Fibroblast of upper back skin (primary cell): ENCODE measurements around the gene MAST4.
A peak's percentile ranks its signal among the peaks of the same experiment; 100 is the strongest.

Experiments used
- DNase-seq: peaks from one replicate; pipeline ENCODE4 v3.0.0-alpha.2; 2013

The MAST4 gene

DNA sequence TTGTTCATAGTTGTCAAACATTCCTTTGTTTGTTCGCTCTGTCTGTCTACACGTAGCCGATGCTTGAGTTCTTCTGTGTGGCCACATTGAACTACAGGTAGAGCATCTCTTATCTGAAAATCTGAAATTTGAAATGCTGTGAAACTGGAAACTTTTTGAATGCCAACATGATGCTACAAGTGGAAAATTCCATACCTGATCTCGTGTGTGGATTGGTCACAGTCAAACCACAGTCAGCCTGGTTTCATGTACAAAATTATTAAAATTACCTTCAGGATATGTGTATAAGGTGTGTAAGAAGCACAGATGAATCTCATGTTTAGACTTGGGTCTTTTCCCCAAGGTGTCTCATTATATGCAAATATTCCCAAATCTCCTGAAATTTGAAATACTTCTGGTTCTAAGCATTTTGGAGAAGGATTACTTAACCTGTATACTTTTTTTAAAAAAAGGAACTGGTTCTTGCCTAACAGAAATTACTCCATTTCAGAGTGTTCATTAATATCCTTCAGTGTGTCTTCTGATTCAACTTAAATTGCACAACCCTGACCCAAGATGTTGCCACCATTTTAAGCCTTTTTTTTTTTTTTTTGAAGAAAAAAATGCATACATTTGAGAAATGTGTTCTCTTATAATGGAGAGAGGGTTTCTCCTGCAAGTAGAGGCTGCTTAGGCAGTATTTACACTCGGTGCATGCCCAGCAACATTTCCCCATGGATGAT, 254.3 kb downstream of the MAST4 start:
- DNase-seq = peak; percentile 61

DNA sequence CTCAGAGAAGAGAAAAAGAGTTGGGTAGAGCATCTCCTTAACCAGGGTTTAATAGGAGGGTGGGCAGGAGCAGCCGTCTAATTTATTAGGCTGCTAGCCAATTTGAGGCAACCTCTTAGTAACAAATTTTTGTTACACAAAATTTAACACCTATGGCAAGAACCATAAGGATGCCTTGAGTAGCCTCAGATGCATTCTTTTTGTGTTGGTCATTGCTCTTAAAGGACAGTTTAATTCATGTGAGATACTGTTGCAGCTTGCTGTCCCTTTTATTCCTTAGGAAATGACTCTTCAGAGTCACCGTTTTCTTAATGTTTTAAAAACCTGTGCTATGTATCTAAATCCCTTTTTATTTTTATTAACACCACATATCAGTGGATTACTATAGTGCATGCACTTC, 255.1 kb downstream of the MAST4 start:
- DNase-seq = peak; percentile 47

DNA sequence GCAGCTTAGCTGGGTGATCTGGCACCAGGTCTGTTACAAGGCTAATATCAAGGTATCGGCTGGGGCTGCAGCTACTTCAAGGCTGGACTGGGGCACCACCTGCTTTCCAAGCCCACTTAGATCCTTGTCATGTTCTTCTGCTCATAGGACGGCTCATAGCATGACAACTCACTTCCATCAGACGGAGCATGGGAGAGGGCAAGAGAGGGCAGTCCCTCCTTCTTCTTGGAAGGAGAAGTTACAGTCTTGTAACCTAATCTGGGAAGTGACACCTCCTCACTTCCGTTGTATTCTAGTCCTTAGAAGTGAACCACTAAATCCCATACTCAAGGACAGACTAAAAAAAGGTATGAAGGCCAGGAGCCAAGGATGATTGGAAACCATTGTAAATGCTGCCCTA, 258.2 kb downstream of the MAST4 start:
- DNase-seq = no peak

DNA sequence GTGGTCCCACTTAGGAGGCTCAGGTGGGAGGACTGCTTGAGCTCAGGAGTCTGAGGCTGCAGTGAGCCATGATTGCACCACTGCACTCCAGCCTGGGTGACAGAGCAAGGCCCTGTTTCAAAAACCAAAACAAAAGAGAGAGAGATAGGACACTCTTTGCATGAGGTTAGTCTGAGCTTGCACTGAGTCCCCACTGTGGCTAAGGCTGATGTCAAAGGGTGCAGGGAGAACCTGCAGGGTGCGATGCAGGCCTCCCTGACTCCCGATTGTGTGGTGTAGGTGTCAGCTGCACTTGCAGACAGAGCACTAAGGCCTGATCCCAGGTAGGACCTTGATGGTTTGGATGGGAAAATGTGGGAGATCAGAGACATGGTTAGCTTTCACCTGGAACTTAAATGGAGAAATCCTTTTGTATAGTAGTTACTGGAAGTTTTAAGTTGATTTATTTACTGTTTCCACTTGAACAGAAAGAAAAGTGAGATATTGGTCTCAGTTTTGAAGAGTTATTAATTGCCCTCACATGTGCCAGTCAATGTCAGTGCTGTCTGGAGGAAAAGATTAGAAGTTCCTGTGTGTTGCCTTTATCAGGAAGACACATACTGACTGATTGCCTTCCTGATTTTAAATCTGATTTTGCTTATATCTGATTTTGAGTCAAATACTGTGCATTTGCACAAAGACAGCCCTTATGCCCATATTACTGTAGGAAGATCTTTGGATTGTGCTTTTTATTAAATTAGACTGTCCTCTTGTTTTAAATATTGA, 260.0 kb downstream of the MAST4 start:
- no peak for DNase-seq

DNA sequence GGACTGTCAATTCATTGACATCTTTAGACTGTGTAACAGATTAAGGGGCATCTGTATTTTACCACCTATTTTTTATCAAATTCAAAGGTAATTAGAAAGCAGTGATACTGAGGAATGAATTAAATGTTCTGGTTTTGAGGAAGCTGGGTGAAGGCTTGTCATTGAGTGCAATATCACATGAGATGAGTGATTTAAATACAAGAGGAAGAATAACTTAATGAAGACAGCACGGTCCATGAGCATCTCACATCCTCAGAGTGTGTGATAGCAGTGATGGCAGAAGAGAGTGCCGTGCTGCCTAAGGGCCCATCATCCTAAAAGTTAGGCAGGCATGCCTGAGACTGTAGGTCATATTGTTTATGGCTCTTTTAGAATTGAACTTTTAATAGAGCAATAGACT, 263.3 kb downstream of the MAST4 start:
- DNase-seq = no peak

DNA sequence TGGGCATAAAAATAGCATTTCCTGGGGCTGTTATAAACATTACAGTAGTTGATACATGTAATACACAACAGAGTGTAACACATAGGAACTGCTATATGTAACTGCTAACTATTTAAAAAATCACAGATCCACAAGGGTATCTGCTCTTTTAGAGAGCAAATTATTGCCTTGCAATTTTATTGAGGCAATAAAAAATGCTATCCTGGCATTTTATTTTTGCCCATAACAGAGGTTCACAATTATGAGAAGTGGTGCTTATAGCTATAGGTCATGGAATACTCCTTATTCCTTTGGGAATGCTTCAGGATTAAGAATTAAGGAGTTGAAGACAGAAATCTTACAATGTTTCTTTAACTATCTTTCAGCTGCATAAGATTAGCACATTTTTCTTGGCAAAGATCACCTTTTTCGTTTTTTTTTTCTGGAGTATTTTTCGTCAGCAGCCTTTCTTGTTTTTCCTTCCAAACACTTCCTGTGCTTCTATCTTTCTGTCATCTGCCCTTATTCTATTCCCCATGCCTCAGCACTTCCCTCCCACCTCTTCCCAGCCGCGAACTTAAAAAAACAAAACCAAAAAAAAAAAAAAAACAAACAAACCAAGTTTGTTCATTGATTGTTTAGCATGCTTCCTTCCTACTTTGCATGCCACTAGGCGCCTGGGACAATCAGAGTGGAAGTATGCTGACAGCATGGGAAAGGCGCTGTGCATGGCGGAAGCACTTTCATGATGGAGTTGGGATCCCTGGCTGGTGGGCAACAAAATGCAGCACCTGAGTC, 264.2 kb downstream of the MAST4 start:
- peak; percentile 41 for DNase-seq

DNA sequence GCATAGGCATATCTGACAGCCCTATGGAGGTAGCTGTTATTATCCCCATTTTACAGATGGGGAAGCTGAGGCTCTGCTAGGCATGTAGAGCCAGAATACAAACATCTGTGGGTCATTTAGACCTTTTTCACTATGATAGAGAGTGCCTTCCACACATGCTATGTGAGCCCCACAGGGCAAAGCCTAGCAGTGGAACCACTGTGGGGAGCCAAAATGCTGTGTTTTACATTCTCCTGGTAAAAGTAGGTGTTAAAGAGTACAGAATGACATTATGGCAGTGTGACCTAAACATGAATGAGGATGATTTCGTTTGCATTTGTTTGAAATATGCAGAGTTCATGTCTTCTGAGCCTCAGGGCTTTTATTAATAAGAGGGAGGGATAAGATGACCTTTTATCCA, 265.2 kb downstream of the MAST4 start:
- DNase-seq = no peak

DNA sequence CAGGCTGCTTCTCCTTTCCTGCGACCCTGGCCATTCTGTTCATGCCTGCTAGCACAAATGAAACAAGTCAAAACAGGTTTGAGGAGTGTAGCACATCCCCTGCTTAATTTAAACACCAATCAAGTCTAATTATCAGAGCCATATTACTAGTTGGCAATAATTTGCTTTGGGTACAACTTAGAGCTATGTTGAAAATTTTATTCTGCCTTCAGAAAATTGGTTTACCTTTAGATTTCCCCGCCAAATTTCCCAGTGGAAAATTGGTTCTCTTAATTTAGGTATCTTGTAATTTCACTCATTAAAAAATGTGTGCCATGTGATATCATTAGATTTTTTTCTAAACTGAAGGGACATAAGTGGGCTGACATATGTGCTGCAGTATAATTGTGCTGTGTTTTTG, 265.8 kb downstream of the MAST4 start:
- no peak for DNase-seq

DNA sequence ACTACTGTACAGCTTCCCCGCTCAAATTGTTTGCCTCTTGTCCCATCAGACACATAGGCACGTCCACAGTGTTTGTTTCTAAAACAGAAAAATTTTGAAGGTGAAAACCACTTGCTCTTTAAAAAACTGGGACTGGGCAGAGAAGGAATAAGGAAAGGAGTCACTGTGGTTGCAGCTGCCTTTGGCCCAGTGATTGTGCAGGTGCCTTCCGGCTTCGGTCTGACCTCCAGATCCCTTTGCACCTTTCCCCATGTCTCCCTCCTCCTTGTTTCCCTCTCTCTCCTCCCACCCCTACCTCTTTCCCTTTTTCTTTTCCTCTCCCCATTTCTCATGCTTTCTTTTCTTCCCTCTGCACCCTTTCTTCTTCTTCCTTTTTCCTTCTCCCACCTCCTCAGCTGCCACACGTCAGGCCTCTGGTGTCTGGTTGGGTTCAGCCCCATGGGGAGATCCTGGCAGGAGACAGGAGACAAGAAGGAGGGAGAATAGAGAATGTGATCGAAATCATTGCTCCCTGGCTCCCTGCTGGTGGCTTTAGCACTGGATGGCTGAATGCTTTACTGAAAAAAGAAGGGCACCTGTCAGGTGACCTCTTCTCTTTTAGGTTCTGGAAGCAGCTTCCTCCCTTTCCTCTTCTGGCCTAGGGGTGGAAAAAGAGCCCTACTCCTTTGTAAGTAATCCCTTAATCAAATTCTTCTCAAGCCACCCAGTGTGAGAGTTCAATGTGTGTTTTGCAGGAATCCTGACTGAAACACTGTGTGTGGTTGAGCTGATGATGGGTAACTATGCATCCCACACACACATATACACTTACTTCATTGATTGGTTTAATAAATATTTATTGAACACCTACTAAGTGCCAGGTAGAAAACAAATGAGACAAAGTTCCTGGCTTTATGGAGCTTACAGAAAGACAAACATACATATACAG, 267.3 kb downstream of the MAST4 start:
- peak; percentile 51 for DNase-seq

DNA sequence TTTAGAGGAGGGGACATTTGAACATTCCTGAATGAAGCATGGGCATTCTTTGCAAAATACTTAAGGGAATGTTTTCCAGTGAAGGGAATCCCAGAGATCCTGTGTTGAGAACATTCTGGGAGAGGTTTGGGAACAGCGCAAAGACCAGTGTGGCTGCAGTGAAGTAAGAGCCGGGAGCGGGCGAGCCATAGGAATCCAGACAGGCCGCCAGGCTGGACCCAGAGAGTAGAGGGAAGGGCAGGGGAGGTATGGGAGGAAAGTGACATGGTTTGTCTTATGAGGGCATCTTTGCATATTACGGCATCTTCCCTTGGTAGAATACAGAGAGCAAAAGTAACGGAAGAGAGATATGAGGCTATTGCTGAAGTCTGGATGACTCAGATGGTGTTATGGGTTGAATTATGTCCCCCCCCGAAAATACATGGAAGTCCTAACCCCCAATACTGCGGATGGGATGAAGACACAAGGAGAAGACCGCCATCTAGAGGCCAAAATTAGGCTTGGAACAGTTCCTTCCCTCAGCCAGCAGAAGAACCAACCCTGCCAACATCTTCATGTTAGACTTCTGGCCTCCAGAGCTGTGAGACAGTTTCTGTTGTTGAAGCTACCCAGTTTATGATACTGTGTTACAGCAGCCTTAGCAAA, 268.2 kb downstream of the MAST4 start:
- DNase-seq = peak; percentile 82

DNA sequence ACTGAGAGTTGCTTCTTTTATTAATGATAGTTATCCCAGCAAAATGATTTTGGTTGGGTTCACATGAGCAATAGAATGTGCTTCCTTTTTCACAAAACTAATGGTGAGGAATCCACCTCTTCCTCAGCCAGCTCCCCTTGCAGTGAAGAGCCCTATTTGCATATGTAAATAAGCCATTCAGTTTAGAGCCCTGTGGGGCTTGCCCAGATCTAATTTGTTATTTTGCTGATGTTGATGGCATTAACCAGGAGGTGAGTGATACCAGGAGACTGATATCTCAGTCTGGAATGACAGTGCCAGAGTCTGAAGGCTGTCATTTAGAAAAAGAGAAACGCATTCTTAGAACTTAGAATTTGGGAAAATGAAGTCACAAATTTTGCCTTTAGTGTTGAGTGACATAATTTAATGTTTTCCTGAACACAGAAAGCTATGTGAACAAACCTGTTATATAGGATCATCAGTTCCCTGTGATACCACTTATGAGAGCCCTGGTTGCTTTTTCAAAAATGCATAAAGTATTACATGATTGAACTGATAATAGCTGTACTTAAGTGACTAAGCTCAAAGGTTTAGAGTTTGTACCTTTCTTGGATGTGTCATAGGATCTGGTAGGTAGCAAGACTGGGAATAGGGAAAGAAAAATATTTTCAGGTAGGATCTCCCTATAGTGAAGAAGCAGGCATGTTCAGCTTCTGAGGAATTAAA, 271.6 kb downstream of the MAST4 start:
- no peak for DNase-seq

DNA sequence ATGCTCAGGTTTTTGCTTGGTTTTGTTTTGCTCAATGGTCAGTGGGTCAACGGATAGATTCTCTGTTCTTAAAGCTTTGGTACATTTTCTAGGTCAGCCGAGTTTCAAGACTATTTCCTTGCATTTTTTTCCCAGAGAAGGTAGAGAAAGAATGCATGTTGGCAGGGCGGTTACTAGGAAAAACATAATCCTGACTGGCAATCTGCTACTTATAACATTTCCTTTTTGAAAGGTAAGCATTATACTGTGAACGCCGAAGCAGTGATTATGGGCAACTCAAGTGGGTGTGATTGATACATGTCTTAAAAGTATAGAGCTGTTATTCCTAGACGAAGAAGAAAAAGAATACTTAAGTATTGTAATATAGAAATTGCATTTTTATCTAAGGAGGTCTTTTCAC, 273.2 kb downstream of the MAST4 start:
- DNase-seq = no peak

DNA sequence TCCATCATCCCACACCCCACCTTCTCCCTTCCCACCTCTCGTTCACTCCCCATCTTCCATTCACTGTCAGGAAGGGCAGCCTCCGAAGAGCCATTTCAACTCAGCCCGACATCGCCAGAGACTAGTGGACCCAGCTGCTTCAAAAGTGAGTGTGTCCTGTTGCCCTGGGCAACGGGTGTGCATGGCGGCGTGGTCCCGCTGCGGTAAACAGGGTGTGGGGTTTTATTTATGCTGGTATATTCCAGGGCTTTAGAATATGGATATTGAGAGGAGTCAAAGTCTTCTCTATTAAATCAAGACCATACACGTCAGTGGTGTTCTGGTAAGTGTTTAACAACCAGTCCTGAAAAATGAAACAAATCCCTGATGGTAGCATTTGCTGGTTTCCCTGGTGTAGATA, 274.5 kb downstream of the MAST4 start:
- DNase-seq = no peak

DNA sequence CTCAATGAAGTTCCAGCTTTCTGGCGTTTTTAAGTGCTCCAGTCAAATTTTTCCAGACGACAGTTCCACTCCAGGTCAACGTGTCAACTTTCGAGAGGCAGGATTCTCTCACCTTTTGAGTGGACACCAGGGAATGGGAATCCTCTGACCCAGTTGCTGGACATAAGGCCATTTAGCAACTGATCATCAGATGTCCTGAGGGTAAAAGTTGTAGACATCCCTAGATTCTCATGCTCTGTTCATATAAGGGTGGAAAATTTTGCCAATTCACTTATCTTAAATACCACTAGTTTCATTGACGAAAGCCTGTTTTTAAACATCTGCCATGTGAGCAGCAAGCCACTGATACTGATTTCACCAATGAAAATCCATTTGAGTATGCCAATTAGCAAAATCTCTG, 275.5 kb downstream of the MAST4 start:
- no peak for DNase-seq

DNA sequence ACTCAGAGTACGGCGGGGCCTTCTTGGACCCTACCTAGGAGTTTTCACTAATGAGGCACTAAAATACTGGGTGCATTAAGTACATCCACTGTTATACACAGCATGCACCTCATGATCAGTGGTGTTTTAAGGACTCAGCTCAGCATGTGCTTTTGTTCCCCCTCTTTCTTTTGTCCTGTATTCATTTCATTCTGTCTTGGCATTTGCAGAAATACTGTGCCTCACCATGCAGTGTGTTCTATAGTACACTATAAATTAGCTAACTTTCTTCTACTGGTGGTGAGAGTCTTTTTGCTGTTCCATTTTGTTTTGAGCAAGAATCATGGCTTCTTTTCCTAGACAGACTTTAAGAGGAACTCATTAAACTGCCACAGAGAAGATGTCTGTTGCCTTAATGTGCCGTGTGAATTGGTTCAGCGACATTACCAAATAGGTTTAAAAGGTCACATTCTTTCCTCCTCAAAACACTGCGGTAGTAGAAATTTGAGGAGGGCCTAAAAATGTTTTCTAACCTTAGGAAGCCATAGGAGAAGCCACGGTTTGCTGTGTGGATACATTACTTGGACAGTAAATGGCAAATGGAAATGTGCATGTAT, 276.6 kb downstream of the MAST4 start:
- no peak for DNase-seq

DNA sequence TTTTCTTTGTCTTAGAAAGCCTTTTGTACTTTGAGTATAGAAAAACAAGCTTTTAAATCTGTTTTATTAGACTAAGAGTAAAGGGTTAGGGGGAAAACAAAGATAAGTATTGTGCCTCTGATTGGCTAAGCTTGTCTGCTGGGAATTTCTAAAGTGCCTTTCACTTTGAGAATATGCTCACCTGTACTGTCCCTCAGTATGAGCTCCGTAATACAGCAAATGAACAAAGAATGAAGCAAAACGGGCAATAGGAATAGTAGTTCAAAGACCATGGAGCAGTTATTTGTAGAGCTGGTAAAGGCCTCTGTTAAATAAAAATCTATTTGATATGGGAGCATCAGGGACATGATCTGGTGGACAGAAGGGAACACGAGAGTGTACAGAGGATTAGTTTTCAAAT, 277.8 kb downstream of the MAST4 start:
- no peak for DNase-seq

DNA sequence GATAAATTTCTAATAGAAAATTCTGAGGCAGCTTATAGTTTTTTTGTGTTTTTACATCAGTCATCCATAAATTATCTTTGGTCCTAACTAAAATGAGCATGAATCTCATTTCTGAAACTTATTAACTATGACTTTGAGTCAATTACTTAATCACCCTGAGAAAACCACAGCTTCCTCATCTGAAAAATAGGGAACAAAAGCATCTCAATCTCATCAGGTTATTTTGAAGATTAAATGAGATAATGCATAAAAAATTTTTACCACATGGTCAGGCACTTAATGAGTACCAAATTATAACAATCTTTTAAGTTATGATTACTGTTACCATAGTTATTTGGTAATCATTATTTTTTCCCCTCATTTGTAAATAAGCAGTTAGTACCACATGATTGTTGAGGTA, 279.1 kb downstream of the MAST4 start:
- DNase-seq = no peak

DNA sequence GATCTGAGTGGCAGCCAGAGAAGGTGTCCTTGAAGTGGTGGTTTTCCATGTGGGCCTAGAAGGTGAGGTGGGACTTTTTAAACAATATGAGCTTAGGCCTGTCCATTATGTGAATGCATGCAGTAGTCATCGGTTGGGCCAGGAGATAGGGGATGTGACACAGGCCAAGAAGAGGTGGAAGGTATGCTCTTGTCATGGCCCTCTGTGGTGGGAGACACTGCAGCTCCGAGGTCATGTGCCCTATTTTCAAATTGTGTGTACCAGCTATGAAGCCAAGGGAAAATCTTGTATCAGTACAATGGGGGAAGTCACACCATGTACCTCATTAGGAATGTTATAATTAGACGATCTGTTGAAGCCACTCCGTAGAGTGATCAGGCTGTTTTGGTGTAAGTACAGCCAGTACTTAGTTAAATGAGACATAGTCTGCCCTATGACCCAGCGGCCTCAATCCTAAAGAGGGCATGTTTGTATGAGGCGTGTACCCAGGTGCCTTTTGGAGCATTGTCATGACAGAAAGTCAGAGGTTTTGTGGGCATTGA, 280.1 kb downstream of the MAST4 start:
- DNase-seq = no peak

DNA sequence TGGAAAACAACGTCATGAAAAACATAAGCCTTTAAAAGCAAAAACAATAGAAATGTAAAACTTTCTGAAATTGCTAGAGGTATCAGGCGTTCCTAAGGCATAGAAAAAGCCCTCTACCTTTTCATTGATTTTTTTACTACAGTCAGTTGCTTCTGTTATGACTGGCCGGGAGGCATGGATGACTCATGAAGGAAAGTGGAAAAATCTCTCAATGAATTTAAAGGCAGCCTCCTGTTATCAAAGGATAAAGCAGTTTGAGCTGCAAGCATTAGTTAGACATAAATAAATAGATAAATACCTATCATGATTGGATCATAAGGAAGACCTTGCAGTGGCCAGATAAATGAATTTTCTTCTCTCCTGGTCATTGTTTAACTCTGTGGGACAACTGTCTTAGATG, 281.6 kb downstream of the MAST4 start:
- no peak for DNase-seq

DNA sequence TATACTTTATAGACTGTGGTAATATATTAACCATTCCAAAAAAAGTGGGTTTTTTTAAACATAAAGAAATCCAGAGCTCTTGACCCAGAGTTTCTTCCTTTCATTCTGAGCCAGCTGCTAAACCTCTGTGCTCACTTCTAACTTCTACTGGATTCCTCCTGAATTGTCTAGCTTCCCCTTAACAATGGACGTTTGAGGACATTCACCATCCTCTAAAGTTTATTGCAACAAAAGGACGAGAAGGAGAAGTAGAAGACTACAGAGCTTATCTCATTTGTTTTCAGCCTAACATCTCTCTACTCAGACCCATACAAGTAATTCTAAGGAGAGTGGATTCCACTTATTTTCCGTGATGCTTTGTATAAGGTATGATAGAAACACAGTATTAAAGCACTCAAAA, 284.2 kb downstream of the MAST4 start:
- DNase-seq = no peak
